Stimulated activated CD4-positive, alpha-beta T cell treated with anti-CD3 and anti-CD28 coated beads, Interleukin-1b, Interleukin-23, amount 100 ng/mL, for 24 hours (primary cell): Measurements from ENCODE around the gene CTDSP1.

Source experiments
- DNase-seq, 4 experiments: peaks; one replicate each; pipeline ENCODE4 v3.0.0-alpha.2; 2020; ENCODE audit warnings: low read depth in 4 of 4, low spot score in 1 of 4

Gene CTDSP1

GRCh38 chr2:218382785-218383184 is 16.9 kb upstream of the CTDSP1 start:
- DNase-seq = no peak

GRCh38 chr2:218383892-218384519 is 15.7 kb upstream of the CTDSP1 start:
- DNase-seq = no peak

GRCh38 chr2:218384975-218385374 is 14.7 kb upstream of the CTDSP1 start:
- no peak for DNase-seq

GRCh38 chr2:218386505-218387368 is 12.9 kb upstream of the CTDSP1 start:
- no peak for DNase-seq

GRCh38 chr2:218387369-218388194 is 12.1 kb upstream of the CTDSP1 start:
- DNase-seq = no peak

GRCh38 chr2:218389333-218390150 is 10.1 kb upstream of the CTDSP1 start:
- DNase-seq = no peak

- no peak for DNase-seq
Measured at GRCh38 chr2:218391202-218391601, 8.5 kb upstream of the CTDSP1 start.

GRCh38 chr2:218392459-218392858 is 7.2 kb upstream of the CTDSP1 start:
- DNase-seq = no peak

- no peak for DNase-seq
Measured at GRCh38 chr2:218392891-218393462, 6.7 kb upstream of the CTDSP1 start.

GRCh38 chr2:218393750-218394290 is 5.8 kb upstream of the CTDSP1 start:
- no peak for DNase-seq

- DNase-seq = no peak
Measured at GRCh38 chr2:218394298-218395089, 5.2 kb upstream of the CTDSP1 start.

GRCh38 chr2:218395090-218395444 is 4.6 kb upstream of the CTDSP1 start:
- DNase-seq = no peak

GRCh38 chr2:218395456-218395825 is 4.2 kb upstream of the CTDSP1 start:
- DNase-seq = no peak

GRCh38 chr2:218395826-218396687 is 3.6 kb upstream of the CTDSP1 start:
- peak; percentile 68 to 85 (median 84) for DNase-seq

GRCh38 chr2:218396688-218397462 is 2.8 kb upstream of the CTDSP1 start:
- DNase-seq = peak in 1 of 4 experiments; percentile 33

- no peak for DNase-seq
Measured at GRCh38 chr2:218397463-218397819, 2.2 kb upstream of the CTDSP1 start.

- DNase-seq = peak in 1 of 4 experiments; percentile 32
Measured at GRCh38 chr2:218397820-218398436, 1.7 kb upstream of the CTDSP1 start.
